HG02610 (cell line): ENCODE measurements around the gene VWA8.
A peak's percentile ranks its signal among the peaks of the same experiment; 100 is the strongest.
"Not testable (repeated sequence)": the region's sequence is repeated elsewhere in the genome, so short reads cannot be mapped to it uniquely, and the experiment has no call there.

Experiments
- ATAC-seq: cut with Tn5 transposase; IDR thresholded peaks from one replicate; pipeline ENCODE4 v1.9.1; 2021; ENCODE audit warnings: mild to moderate bottlenecking, moderate library complexity; ENCODE audit not compliant: unreplicated experiment

VWA8 gene

GRCh38 chr13:41969072-41969471 lies 8.2 kb upstream of the VWA8 start:
- no peak for ATAC-seq

GRCh38 chr13:41966671-41967070 lies 5.8 kb upstream of the VWA8 start:
- ATAC-seq, result no peak

GRCh38 chr13:41962994-41963393 lies 2.1 kb upstream of the VWA8 start:
- no peak for ATAC-seq

- no peak for ATAC-seq
Measured at GRCh38 chr13:41961466-41961760, 504 bp upstream of the VWA8 start.

- ATAC-seq, result peak; percentile 4
Measured at GRCh38 chr13:41960211-41960636, 685 bp downstream of the VWA8 start.

- no peak for ATAC-seq
Measured at GRCh38 chr13:41956272-41956671, 4.6 kb downstream of the VWA8 start.

- ATAC-seq, result no peak
Measured at GRCh38 chr13:41955605-41956004, 5.3 kb downstream of the VWA8 start.

GRCh38 chr13:41954226-41954625 lies 6.7 kb downstream of the VWA8 start:
- no peak for ATAC-seq

GRCh38 chr13:41952749-41953148 lies 8.2 kb downstream of the VWA8 start:
- ATAC-seq, result no peak

- not testable (repeated sequence) for ATAC-seq
Measured at GRCh38 chr13:41949104-41949503, 11.8 kb downstream of the VWA8 start.

- ATAC-seq, result no peak
Measured at GRCh38 chr13:41945926-41946325, 15.0 kb downstream of the VWA8 start.

GRCh38 chr13:41944635-41945397 lies 16.1 kb downstream of the VWA8 start:
- ATAC-seq, result no peak

GRCh38 chr13:41944229-41944628 lies 16.7 kb downstream of the VWA8 start:
- ATAC-seq, result no peak

GRCh38 chr13:41942462-41943094 lies 18.3 kb downstream of the VWA8 start:
- no peak for ATAC-seq

GRCh38 chr13:41941174-41941573 lies 19.7 kb downstream of the VWA8 start:
- ATAC-seq, result no peak

GRCh38 chr13:41939398-41939797 lies 21.5 kb downstream of the VWA8 start:
- no peak for ATAC-seq

- no peak for ATAC-seq
Measured at GRCh38 chr13:41938918-41939317, 22.0 kb downstream of the VWA8 start.

GRCh38 chr13:41937388-41937787 lies 23.5 kb downstream of the VWA8 start:
- no peak for ATAC-seq

GRCh38 chr13:41935501-41935900 lies 25.4 kb downstream of the VWA8 start:
- ATAC-seq, result no peak

- ATAC-seq, result no peak
Measured at GRCh38 chr13:41934994-41935393, 25.9 kb downstream of the VWA8 start.

GRCh38 chr13:41934120-41934519 lies 26.8 kb downstream of the VWA8 start:
- no peak for ATAC-seq

- no peak for ATAC-seq
Measured at GRCh38 chr13:41931337-41931736, 29.6 kb downstream of the VWA8 start.

- ATAC-seq, result no peak
Measured at GRCh38 chr13:41930154-41930553, 30.8 kb downstream of the VWA8 start.
